ENCODE data around the gene SMIM1. TPM values are rescaled to one million over a fixed set of nuclear protein-coding genes. Genes with fewer than 3 reads are reported as not detected.

Gene SMIM1
- total RNA-seq, 1 experiment from 2014 or later: 5.5 TPM

- TF ChIP-seq, protein P1, sequence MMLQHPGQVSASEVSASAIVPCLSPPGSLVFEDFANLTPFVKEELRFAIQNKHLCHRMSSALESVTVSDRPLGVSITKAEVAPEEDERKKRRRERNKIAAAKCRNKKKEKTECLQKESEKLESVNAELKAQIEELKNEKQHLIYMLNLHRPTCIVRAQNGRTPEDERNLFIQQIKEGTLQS (IDR thresholded peaks at IDR 0.05): no peak
- TF ChIP-seq SIN3A (IDR thresholded peaks at IDR 0.05; ENCODE audit: low read depth): no peak
- no peak for TF ChIP-seq ELF1 (IDR thresholded peaks at IDR 0.05; ENCODE audit: borderline replicate concordance, low read depth)
- no peak for TF ChIP-seq EZH2phosphoT487 (IDR thresholded peaks at IDR 0.05; ENCODE audit: borderline replicate concordance)
- no peak for TF ChIP-seq POLR2A (IDR thresholded peaks at IDR 0.05; ENCODE audit: borderline replicate concordance, extremely low read depth, insufficient read depth, insufficient read length)
These were observed 7.4 kb downstream of the SMIM1 start (continued) for GRCh38 chr1:3779912-3780416.

GRCh38 chr1:3780901-3781300 is 8.4 kb downstream of the SMIM1 start:
- POLR2A ChIA-PET: no interaction called here
- no peak for ATAC-seq
- peaks cover 20 to 34% of the 10 kb centered on the region in 2 experiments; a peak in 3 of 4 replicates for H3K36me3 ChIP-seq (ENCODE audit: control insufficient read depth in 1 of 2, insufficient read depth in 2 of 2, low read length in 2 of 2)

More at GRCh38 chr1:3780901-3781300, 8.4 kb downstream of the SMIM1 start:
- intact Hi-C loops (cut with micrococcal nuclease): no loop called here
- TF ChIP-seq RAD21 (IDR thresholded peaks at IDR 0.05; ENCODE audit: low read depth) (no peak), EGR1 (IDR thresholded peaks at IDR 0.05; ENCODE audit: low read depth) (no peak), SP1 (IDR thresholded peaks at IDR 0.05; ENCODE audit: low read depth) (no peak), TCF7L2 (IDR thresholded peaks at IDR 0.05; ENCODE audit: borderline replicate concordance, extremely low read depth, insufficient read depth, insufficient read length) (no peak), ZNF274 (IDR thresholded peaks at IDR 0.05; ENCODE audit: low read depth, low read length) (no peak), CEBPB (IDR thresholded peaks at IDR 0.05; ENCODE audit: low read depth) (no peak), ZFX (IDR thresholded peaks at IDR 0.05) (no peak), JUND (IDR thresholded peaks at IDR 0.05) (no peak), SRF (IDR thresholded peaks at IDR 0.05; ENCODE audit: low read depth) (no peak), ELF1 (IDR thresholded peaks at IDR 0.05; ENCODE audit: borderline replicate concordance, low read depth) (no peak), POLR2AphosphoS5 (IDR thresholded peaks at IDR 0.05; ENCODE audit: low read depth, low read length) (no peak), SIN3A (IDR thresholded peaks at IDR 0.05; ENCODE audit: low read depth) (no peak)
- TF ChIP-seq, protein P2, sequence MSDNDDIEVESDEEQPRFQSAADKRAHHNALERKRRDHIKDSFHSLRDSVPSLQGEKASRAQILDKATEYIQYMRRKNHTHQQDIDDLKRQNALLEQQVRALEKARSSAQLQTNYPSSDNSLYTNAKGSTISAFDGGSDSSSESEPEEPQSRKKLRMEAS (IDR thresholded peaks at IDR 0.05): no peak
- TF ChIP-seq, protein P3, sequence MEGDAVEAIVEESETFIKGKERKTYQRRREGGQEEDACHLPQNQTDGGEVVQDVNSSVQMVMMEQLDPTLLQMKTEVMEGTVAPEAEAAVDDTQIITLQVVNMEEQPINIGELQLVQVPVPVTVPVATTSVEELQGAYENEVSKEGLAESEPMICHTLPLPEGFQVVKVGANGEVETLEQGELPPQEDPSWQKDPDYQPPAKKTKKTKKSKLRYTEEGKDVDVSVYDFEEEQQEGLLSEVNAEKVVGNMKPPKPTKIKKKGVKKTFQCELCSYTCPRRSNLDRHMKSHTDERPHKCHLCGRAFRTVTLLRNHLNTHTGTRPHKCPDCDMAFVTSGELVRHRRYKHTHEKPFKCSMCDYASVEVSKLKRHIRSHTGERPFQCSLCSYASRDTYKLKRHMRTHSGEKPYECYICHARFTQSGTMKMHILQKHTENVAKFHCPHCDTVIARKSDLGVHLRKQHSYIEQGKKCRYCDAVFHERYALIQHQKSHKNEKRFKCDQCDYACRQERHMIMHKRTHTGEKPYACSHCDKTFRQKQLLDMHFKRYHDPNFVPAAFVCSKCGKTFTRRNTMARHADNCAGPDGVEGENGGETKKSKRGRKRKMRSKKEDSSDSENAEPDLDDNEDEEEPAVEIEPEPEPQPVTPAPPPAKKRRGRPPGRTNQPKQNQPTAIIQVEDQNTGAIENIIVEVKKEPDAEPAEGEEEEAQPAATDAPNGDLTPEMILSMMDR (IDR thresholded peaks at IDR 0.05 in 2 of 3, conservative IDR thresholded peaks at IDR 0.05 in 1 of 3; ENCODE audit: borderline replicate concordance in 1 of 3, insufficient read depth in 1 of 3, low read depth in 2 of 3, low read length in 2 of 3): no peak
- TF ChIP-seq, protein P4, sequence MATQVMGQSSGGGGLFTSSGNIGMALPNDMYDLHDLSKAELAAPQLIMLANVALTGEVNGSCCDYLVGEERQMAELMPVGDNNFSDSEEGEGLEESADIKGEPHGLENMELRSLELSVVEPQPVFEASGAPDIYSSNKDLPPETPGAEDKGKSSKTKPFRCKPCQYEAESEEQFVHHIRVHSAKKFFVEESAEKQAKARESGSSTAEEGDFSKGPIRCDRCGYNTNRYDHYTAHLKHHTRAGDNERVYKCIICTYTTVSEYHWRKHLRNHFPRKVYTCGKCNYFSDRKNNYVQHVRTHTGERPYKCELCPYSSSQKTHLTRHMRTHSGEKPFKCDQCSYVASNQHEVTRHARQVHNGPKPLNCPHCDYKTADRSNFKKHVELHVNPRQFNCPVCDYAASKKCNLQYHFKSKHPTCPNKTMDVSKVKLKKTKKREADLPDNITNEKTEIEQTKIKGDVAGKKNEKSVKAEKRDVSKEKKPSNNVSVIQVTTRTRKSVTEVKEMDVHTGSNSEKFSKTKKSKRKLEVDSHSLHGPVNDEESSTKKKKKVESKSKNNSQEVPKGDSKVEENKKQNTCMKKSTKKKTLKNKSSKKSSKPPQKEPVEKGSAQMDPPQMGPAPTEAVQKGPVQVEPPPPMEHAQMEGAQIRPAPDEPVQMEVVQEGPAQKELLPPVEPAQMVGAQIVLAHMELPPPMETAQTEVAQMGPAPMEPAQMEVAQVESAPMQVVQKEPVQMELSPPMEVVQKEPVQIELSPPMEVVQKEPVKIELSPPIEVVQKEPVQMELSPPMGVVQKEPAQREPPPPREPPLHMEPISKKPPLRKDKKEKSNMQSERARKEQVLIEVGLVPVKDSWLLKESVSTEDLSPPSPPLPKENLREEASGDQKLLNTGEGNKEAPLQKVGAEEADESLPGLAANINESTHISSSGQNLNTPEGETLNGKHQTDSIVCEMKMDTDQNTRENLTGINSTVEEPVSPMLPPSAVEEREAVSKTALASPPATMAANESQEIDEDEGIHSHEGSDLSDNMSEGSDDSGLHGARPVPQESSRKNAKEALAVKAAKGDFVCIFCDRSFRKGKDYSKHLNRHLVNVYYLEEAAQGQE (IDR thresholded peaks at IDR 0.05; ENCODE audit: low read depth): no peak
- TF ChIP-seq, protein P1 (IDR thresholded peaks at IDR 0.05): no peak
- no peak overlapping the region for H2AFZ ChIP-seq (ENCODE audit: low read depth, low read length, poor library complexity, severe bottlenecking)
- H3K9ac ChIP-seq (ENCODE audit: low read length): no peak overlapping the region
- CTCF ChIA-PET: no interaction called here
- no peak overlapping the region for H3K4me3 ChIP-seq (replicated peaks in 1 of 2; ENCODE audit: low read depth in 1 of 2, low read length in 2 of 2)
- H4K20me1 ChIP-seq (ENCODE audit: insufficient read depth): no peaks in the 10 kb centered on the region
- RAD21 ChIA-PET (ENCODE audit: low non-redundant PET in 1 of 2, low total read pairs in 2 of 2, uncharacterized antibody in 2 of 2, unreplicated experiment in 2 of 2): no interaction called here
- H3K79me2 ChIP-seq (ENCODE audit: insufficient read depth, low read length): no peaks in the 10 kb centered on the region
- no peak overlapping the region for H3K27ac ChIP-seq (ENCODE audit: low read depth, low read length)
- no peaks in the 10 kb centered on the region for H3K9me3 ChIP-seq (ENCODE audit: control insufficient read depth in 1 of 2, insufficient read depth in 1 of 2, low read depth in 1 of 2, low read length in 2 of 2)
- no peaks in the 10 kb centered on the region for H3K27me3 ChIP-seq (ENCODE audit: insufficient read depth, low read length)
- peaks cover 6 to 10% of the 10 kb centered on the region in 2 experiments; a peak in 3 of 4 replicates for H3K4me1 ChIP-seq (ENCODE audit: control insufficient read depth in 1 of 2, insufficient read depth in 2 of 2, low read length in 2 of 2)
- no peak overlapping the region for H3K4me2 ChIP-seq (ENCODE audit: low read length)
- DNase-seq (ENCODE audit: low read depth, low spot score): no peak
- no peaks in the 10 kb centered on the region for H3K9me2 ChIP-seq (ENCODE audit: insufficient read depth)
- no TSS peak for BruUV-seq (replicated peaks)
